ENCODE measurements around the gene ARMH3.

GRCh38 chr10:101816376-101816775, 239.6 kb downstream of the ARMH3 start:
- TF ChIP-seq ZNF274 (IDR thresholded peaks at IDR 0.05; ENCODE audit: low read depth, low read length) (no peak), YY1 (IDR thresholded peaks at IDR 0.05; ENCODE audit: insufficient read depth, insufficient read length) (no peak)
